NCI-H345 treated with DMSO at 0.1 percent for 48 hours (cell line): ENCODE measurements around the gene KRTAP5-10.
A peak's percentile ranks its signal among the peaks of the same experiment; 100 is the strongest.
"Not testable (repeated sequence)": the region's sequence is repeated elsewhere in the genome, so short reads cannot be mapped to it uniquely, and the experiment has no call there.

Source experiments
- DNase-seq: peaks from one replicate; lab custom pipeline; 2025; ENCODE audit not compliant: unreplicated experiment; lab: John Stamatoyannopoulos, UW

Gene KRTAP5-10

GRCh38 chr11:71571101-71571850, 5.9 kb downstream of the KRTAP5-10 start:
- not testable (repeated sequence) for DNase-seq

GRCh38 chr11:71572811-71573210, 7.4 kb downstream of the KRTAP5-10 start:
- DNase-seq = no peak

- DNase-seq = peak; percentile 10
Measured at GRCh38 chr11:71574418-71574817, 9.1 kb downstream of the KRTAP5-10 start.

GRCh38 chr11:71575723-71576424, 10.5 kb downstream of the KRTAP5-10 start:
- DNase-seq = no peak

GRCh38 chr11:71576688-71577465, 11.5 kb downstream of the KRTAP5-10 start:
- not testable (repeated sequence) for DNase-seq

GRCh38 chr11:71577469-71578004, 12.2 kb downstream of the KRTAP5-10 start:
- no peak for DNase-seq

GRCh38 chr11:71579513-71579912, 14.2 kb downstream of the KRTAP5-10 start:
- DNase-seq = not testable (repeated sequence)

GRCh38 chr11:71580057-71581003, 15.0 kb downstream of the KRTAP5-10 start:
- peak; percentile 82 for DNase-seq

- no peak for DNase-seq
Measured at GRCh38 chr11:71581826-71582225, 16.5 kb downstream of the KRTAP5-10 start.

GRCh38 chr11:71582309-71582895, 17.0 kb downstream of the KRTAP5-10 start, which contains the start of gene KRTAP5-11:
TSS of gene KRTAP5-11 (minus strand) at chr11:71582875. CDS start at chr11:71582837, 38 bp downstream.
- DNase-seq = no peak

GRCh38 chr11:71582969-71583368, 17.6 kb downstream of the KRTAP5-10 start:
- not testable (repeated sequence) for DNase-seq

- not testable (repeated sequence) for DNase-seq
Measured at GRCh38 chr11:71585673-71586072, 20.3 kb downstream of the KRTAP5-10 start.

GRCh38 chr11:71588314-71588713, 23.0 kb downstream of the KRTAP5-10 start:
- not testable (repeated sequence) for DNase-seq

GRCh38 chr11:71588822-71589545, 23.6 kb downstream of the KRTAP5-10 start:
- DNase-seq = not testable (repeated sequence)

GRCh38 chr11:71589546-71589920, 24.2 kb downstream of the KRTAP5-10 start:
- not testable (repeated sequence) for DNase-seq

- not testable (repeated sequence) for DNase-seq
Measured at GRCh38 chr11:71603221-71603620, 37.9 kb downstream of the KRTAP5-10 start.

GRCh38 chr11:71604798-71605488, 39.6 kb downstream of the KRTAP5-10 start:
- DNase-seq = peak; percentile 30

- DNase-seq = not testable (repeated sequence)
Measured at GRCh38 chr11:71606853-71607519, 41.6 kb downstream of the KRTAP5-10 start.
